CD4-positive, alpha-beta T cell (primary cell): Measurements from ENCODE around the gene DOCK4. TPM values are rescaled to one million over a fixed set of nuclear protein-coding genes. Genes with fewer than 3 reads are reported as not detected.
A peak's percentile ranks its signal among the peaks of the same experiment; 100 is the strongest.

ENCODE experiments used
- ATAC-seq: fragments of 200-7000 bp; cut with Tn5 transposase; one replicate; pipeline ENCODE4 v1.10.0; 2022; ENCODE audit warnings: mild to moderate bottlenecking; ENCODE audit not compliant: poor library complexity
- CTCF ChIA-PET: fragments of 350-600 bp; sonication (Branson Sonifier 250); formaldehyde crosslinking; loops from one replicate; lab custom pipeline; 2021; ENCODE audit warnings: antibody characterized with exemption, inconsistent platforms; lab: Charles Lee
- POLR2A ChIA-PET: fragments of 350-600 bp; sonication (Branson Sonifier 250); formaldehyde crosslinking; loops from one replicate; lab custom pipeline; 2021; ENCODE audit warnings: antibody characterized with exemption, inconsistent platforms; lab: Charles Lee
- DNase-seq, 14 experiments: peaks; one replicate each; pipeline ENCODE4 v3.0.0-alpha.2; 2013 to 2020; ENCODE audit warnings: mixed read lengths in 2 of 14
- H3K27ac ChIP-seq, 2 donors: one replicate each; pipeline versions ENCODE4 v1.5.1 to v1.7.0; 2013; ENCODE audit warnings: low read length in 2 of 2, low read depth in 1 of 2, mild to moderate bottlenecking in 1 of 2
- H3K27me3 ChIP-seq, 2 experiments: 1 replicate in 1 of 2; 2 replicates in 1 of 2; pipeline versions ENCODE4 v1.6.1 to v1.7.0; 2013; ENCODE audit warnings: low read length in 2 of 2, control low read depth in 1 of 2, mild to moderate bottlenecking in 1 of 2, moderate library complexity in 1 of 2; ENCODE audit not compliant: insufficient read depth in 2 of 2, control insufficient read depth in 1 of 2
- H3K36me3 ChIP-seq: one replicate; pipeline ENCODE4 v1.6.1; 2013; ENCODE audit warnings: low read length, control low read depth; ENCODE audit not compliant: insufficient read depth
- H3K4me1 ChIP-seq: one replicate; pipeline ENCODE4 v1.6.1; 2013; ENCODE audit warnings: low read length, control low read depth; ENCODE audit not compliant: insufficient read depth
- H3K4me3 ChIP-seq: one replicate; pipeline ENCODE4 v1.5.1; 2013; ENCODE audit warnings: mild to moderate bottlenecking, low read length, moderate library complexity
- H3K9me3 ChIP-seq, 2 experiments: 1 replicate in 1 of 2; 2 replicates in 1 of 2; pipeline versions ENCODE4 v1.6.1 to v1.7.0; 2013; ENCODE audit warnings: low read length in 2 of 2, mild to moderate bottlenecking in 2 of 2, control low read depth in 1 of 2, moderate library complexity in 1 of 2; ENCODE audit not compliant: control insufficient read depth in 1 of 2, insufficient read depth in 1 of 2
- H3K27ac Mint-ChIP-seq: one replicate; pipeline ENCODE4 v1.8.0; 2020; ENCODE audit warnings: mixed read lengths
- H3K27me3 Mint-ChIP-seq: one replicate; pipeline ENCODE4 v1.8.0; 2021; ENCODE audit warnings: mixed read lengths
- H3K36me3 Mint-ChIP-seq: one replicate; pipeline ENCODE4 v1.8.0; 2021; ENCODE audit warnings: low read depth, mixed read lengths
- H3K4me1 Mint-ChIP-seq: one replicate; pipeline ENCODE4 v1.8.0; 2021; ENCODE audit warnings: low read depth, mixed read lengths
- H3K4me3 Mint-ChIP-seq: one replicate; pipeline ENCODE4 v1.8.0; 2020; ENCODE audit warnings: mild to moderate bottlenecking, mixed read lengths
- H3K9me3 Mint-ChIP-seq: one replicate; pipeline ENCODE4 v1.8.0; 2020; ENCODE audit warnings: mixed read lengths
- intact Hi-C, 2 experiments: fragments of 100-400 bp; cut with DNase I in 1 of 2; cut with micrococcal nuclease in 1 of 2; formaldehyde crosslinking; loops; one replicate each; pipeline versions ENCODE4 v1.15.1 to v1.9.0; 2023 to 2025; cut with DNase I, micrococcal nuclease
- total RNA-seq, 174 experiments: library from RNA in 2 of 174; stranded (reverse) in 2 of 174; gene quantifications; one replicate each; pipeline ENCODE4 v1.2.3 and lab custom pipeline; 2021 to 2026
- TF ChIP-seq, protein P1 (sequence below): fragments of 200-600 bp; IDR thresholded peaks from one replicate; pipeline ENCODE4 v1.8.0; 2022; ENCODE audit warnings: antibody characterized with exemption, mild to moderate bottlenecking

The DOCK4 gene
- total RNA-seq, 2 experiments from 2014 or later, result 0.31 to 0.38 TPM

DNA sequence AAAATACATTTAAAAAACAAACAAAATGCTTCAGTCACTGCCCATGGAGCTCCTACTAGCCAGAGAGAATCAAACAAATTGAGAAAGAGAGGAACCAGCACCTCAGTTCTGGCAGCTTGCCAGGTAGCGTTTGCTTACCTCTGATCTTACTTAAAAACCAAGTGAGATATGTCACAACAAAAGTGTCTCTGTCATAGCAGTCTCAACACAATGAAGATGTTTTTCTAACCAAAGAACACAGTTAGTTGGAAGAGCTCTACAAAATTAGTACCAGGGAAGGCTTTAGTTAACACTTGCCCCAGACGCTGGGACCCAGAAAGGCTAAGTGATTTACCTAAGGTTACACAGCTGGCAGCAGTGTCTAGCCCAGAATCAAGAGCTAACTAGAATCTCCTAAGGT, 3.4 kb downstream of the DOCK4 start:
- TF ChIP-seq, protein P1, sequence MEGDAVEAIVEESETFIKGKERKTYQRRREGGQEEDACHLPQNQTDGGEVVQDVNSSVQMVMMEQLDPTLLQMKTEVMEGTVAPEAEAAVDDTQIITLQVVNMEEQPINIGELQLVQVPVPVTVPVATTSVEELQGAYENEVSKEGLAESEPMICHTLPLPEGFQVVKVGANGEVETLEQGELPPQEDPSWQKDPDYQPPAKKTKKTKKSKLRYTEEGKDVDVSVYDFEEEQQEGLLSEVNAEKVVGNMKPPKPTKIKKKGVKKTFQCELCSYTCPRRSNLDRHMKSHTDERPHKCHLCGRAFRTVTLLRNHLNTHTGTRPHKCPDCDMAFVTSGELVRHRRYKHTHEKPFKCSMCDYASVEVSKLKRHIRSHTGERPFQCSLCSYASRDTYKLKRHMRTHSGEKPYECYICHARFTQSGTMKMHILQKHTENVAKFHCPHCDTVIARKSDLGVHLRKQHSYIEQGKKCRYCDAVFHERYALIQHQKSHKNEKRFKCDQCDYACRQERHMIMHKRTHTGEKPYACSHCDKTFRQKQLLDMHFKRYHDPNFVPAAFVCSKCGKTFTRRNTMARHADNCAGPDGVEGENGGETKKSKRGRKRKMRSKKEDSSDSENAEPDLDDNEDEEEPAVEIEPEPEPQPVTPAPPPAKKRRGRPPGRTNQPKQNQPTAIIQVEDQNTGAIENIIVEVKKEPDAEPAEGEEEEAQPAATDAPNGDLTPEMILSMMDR, result no peak
- Mint-ChIP-seq H3K27ac (no peak overlapping the region), H3K4me3 (no peak overlapping the region), H3K4me1 (peaks cover 39% of the 10 kb centered on the region), H3K9me3 (no peaks in the 10 kb centered on the region), H3K27me3 (peaks cover 66% of the 10 kb centered on the region), H3K36me3 (peaks cover 13% of the 10 kb centered on the region)
- intact Hi-C loops, result loop anchor here (2.0 to 10.0 kb wide), 3 partner anchors 192 to 732 kb away; a partner anchor contains a TSS
- ChIA-PET CTCF (no interaction called here), POLR2A (interaction anchor here (1.2 kb wide), 1 partner anchor 247 kb away, joined by 5 read pairs; the partner anchor contains the start of gene IFRD1)
- H3K27ac ChIP-seq, result no peak overlapping the region
- H3K27me3 ChIP-seq, result peaks cover 21 to 64% of the 10 kb centered on the region in 2 experiments
- peak in 8 of 14 experiments; percentile 11 to 59 (median 18) for DNase-seq
- no peak overlapping the region for H3K4me3 ChIP-seq
- H3K4me1 ChIP-seq, result peaks cover 29% of the 10 kb centered on the region
- H3K9me3 ChIP-seq, result no peaks in the 10 kb centered on the region
- ATAC-seq, result no peak
- H3K36me3 ChIP-seq, result no peaks in the 10 kb centered on the region

DNA sequence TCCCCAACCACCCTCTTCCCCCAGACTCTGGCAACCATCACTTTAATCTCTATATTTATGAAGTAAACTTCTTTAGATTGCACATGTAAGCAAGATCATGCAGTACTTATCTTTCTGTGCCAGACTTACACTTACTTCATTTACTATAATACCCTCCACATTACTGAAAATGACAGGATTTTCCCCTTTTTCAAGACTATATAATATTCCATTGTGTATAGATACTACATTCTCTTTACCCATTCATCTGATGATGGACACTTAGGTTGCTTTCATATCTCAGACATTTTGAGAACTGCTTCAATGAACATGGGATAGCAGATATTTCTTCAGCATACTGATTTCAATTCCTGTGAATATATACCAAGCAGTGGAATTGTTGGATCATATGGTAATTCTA, 4.4 kb downstream of the DOCK4 start:
- peaks cover 21 to 65% of the 10 kb centered on the region in 2 experiments for H3K27me3 ChIP-seq
- peaks cover 76% of the 10 kb centered on the region for H3K27me3 Mint-ChIP-seq
- H3K36me3 ChIP-seq, result no peaks in the 10 kb centered on the region
- H3K36me3 Mint-ChIP-seq, result peaks cover 8% of the 10 kb centered on the region
- POLR2A ChIA-PET, result no interaction called here
- TF ChIP-seq, protein P1, result no peak
- H3K4me3 Mint-ChIP-seq, result no peak overlapping the region
- H3K4me1 ChIP-seq, result peaks cover 21% of the 10 kb centered on the region
- H3K9me3 ChIP-seq, result no peaks in the 10 kb centered on the region
- CTCF ChIA-PET, result no interaction called here
- H3K4me1 Mint-ChIP-seq, result peaks cover 29% of the 10 kb centered on the region
- intact Hi-C loops, result loop anchor here (2.0 to 10.0 kb wide), 3 partner anchors 193 to 733 kb away; a partner anchor contains a TSS
- no peaks in the 10 kb centered on the region for H3K9me3 Mint-ChIP-seq
- H3K27ac Mint-ChIP-seq, result no peak overlapping the region
- no peak overlapping the region for H3K4me3 ChIP-seq
- no peak overlapping the region for H3K27ac ChIP-seq
- no peak for ATAC-seq
- no peak for DNase-seq

DNA sequence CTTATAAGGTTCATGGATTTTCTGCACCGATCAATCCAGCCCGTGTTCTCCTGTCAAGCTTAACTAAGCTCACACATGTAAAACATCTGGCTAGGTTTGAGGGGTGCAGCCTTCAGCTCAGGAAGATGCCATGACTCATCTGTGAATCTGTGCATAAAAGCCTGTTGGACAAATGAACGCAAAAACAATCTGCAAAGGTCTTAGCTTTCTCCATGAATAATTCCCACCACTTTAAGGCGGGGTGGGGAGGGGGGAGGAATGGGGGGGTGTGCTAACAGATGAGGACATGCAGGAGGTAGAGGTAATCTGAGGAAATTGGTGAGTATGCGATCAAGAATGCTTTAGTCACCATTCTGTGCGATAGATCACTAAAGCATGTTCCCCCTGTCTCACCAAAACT, 4.8 kb downstream of the DOCK4 start:
- Histone ChIP-seq H3K4me3 (no peak overlapping the region), H3K36me3 (no peaks in the 10 kb centered on the region), H3K9me3 (no peaks in the 10 kb centered on the region), H3K4me1 (peaks cover 20% of the 10 kb centered on the region), H3K27me3 (peaks cover 21 to 69% of the 10 kb centered on the region in 2 experiments), H3K27ac (no peak overlapping the region)
- DNase-seq (no peak), ATAC-seq (no peak)
- Mint-ChIP-seq H3K36me3 (peaks cover 4% of the 10 kb centered on the region), H3K4me1 (peaks cover 25% of the 10 kb centered on the region), H3K9me3 (no peaks in the 10 kb centered on the region), H3K4me3 (no peak overlapping the region), H3K27ac (no peak overlapping the region), H3K27me3 (peaks cover 81% of the 10 kb centered on the region)
- TF ChIP-seq, protein P1, result no peak
- ChIA-PET POLR2A (no interaction called here), CTCF (no interaction called here)
- intact Hi-C loops, result loop anchor here in 1 of 2 experiments (10.0 kb wide), 2 partner anchors 193 to 733 kb away; a partner anchor contains a TSS
